ENCODE results near the gene NAA10.

The NAA10 gene

DNA sequence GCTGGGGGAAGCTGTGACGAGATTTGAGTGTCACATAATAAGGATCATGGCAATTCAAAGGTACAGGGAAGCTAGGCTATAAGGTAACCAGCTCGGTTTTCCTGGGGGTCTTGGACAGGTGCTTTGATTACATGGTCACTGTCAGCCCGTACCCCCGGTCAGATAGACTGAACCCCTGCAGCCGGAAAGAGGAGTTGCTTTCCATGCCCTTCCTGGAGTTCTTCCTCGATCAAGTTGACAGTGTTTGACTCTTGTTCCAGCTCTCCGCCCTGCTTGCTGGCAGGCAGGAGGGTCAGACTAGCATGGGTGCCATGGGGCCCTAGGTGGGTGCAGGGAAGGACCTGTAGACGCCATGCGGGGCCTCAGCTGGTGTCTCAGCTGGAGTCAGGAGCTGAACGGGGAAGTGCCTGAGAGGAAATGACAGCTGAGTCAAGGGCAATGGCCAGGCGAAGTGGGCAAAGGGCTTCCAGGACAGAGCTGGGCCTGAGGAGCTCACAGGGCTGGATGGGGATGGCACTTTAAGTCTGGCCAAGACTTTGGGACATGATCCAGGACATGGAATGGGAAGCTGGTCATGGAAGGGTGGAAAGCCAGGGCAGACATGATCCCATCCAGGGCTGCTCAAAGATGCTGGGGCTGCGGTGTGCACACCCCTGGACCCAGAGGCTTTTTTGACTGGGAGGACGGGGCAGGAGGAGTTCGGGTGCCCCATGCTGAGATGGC lies 39.3 kb upstream of the NAA10 start:
- TF ChIP-seq, protein P1, sequence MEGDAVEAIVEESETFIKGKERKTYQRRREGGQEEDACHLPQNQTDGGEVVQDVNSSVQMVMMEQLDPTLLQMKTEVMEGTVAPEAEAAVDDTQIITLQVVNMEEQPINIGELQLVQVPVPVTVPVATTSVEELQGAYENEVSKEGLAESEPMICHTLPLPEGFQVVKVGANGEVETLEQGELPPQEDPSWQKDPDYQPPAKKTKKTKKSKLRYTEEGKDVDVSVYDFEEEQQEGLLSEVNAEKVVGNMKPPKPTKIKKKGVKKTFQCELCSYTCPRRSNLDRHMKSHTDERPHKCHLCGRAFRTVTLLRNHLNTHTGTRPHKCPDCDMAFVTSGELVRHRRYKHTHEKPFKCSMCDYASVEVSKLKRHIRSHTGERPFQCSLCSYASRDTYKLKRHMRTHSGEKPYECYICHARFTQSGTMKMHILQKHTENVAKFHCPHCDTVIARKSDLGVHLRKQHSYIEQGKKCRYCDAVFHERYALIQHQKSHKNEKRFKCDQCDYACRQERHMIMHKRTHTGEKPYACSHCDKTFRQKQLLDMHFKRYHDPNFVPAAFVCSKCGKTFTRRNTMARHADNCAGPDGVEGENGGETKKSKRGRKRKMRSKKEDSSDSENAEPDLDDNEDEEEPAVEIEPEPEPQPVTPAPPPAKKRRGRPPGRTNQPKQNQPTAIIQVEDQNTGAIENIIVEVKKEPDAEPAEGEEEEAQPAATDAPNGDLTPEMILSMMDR (IDR thresholded peaks at IDR 0.05; ENCODE audit: low read depth, low read length), result no peak
- in situ Hi-C loops (cut with HindIII; ENCODE audit: low sequenced_read_pairs), result no loop called here
- no peak for DNase-seq (ENCODE audit: low read depth, low spot score)
- no peak overlapping the region for H3K4me3 ChIP-seq (ENCODE audit: low read depth, low read length)

DNA sequence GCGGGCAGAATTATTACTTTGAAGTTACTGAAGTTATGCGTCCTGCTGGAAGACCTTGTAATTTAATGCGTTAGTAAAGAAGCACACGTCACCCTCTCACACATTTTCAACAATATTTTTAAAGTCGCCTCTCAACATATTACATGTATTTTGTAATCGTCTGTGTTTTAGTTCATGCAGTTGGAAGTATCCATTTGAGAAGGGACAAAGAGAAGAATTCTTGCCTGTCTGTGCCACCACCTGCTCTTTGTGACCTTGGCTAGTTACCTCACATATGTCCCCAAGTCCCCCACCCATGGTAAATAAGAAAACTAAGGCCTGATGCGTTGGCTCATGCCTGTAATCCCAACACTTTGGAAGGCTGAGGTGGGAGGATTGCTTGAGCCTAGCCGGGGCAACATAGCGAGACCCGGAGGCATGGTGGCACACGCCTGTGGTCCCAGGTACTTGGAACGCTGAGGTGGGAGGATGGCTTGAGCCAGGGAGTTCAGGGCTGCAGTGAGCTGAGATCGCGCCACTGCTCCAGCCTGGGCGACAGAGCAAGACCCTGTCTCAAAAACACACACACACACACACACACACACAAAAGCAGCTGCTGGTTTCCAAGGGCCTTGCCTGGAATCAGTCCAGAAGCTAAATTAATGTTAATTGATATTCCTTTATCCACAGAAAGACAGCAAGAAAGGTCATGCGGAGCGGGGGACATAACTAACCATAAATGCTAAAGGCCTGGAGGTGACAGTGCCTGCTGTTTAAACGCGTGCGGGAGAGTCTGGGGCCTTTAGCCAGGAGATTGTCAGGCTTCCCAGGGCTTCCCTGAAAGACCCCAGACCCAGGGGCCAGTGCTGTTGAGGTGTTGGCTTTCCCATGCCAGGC lies 38.5 kb upstream of the NAA10 start:
- in situ Hi-C loops (cut with HindIII; ENCODE audit: low sequenced_read_pairs), result no loop called here
- peak overlapping the region; percentile 54 for H3K4me3 ChIP-seq (ENCODE audit: low read depth, low read length)
- TF ChIP-seq, protein P1 (IDR thresholded peaks at IDR 0.05; ENCODE audit: low read depth, low read length), result no peak
- no peak for DNase-seq (ENCODE audit: low read depth, low spot score)

DNA sequence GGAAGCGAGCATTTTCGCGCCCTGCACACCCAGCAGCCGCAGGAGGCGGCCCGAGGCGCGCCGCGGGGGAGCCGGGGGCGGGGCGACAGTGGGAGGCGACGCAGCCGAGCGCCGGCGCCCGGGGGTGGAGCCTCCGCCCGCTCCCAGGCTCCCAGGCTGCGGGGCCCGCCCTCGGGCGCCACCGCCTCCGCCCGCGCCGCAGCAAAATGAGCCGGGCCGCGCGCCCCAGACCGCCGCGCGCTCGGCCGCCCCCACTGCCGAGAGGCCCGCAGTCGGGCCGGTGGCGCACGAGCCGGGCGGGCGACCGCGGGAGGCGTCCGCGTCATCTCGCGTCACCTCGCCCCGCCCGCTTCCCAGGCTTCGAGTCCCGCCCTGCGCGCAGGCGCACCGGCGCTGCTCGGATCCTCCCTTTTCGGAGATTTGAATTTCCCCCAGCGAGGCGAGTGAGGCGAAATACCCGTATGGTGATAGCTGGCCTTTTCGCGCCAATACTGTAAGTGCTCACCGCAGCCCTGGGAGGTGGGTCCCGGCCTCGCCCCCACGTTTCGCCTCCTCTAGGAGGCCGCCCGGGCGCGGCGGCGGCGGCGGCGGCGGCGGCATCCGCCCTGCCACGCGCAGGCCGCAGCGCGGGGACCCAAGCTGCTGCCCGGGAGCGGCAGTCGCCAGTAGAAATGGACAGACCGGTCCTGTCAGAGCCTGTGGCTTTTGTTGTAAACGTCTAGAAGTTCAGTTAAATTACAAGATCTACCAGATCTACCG lies 37.7 kb upstream of the NAA10 start, which contains the start of gene TMEM187:
Gene TMEM187, plus strand, starts transcription at position 387 of the 759 bp plus-strand sequence. CDS start 9,309 bp downstream, outside the sequence.
- in situ Hi-C loops (cut with HindIII; ENCODE audit: low sequenced_read_pairs), result no loop called here
- peak within 1 kb of the TSS; percentile 97 for H3K4me3 ChIP-seq (ENCODE audit: low read depth, low read length)
- DNase-seq (ENCODE audit: low read depth, low spot score), result peak; percentile 91
- TF ChIP-seq, protein P1 (IDR thresholded peaks at IDR 0.05; ENCODE audit: low read depth, low read length), result no peak

DNA sequence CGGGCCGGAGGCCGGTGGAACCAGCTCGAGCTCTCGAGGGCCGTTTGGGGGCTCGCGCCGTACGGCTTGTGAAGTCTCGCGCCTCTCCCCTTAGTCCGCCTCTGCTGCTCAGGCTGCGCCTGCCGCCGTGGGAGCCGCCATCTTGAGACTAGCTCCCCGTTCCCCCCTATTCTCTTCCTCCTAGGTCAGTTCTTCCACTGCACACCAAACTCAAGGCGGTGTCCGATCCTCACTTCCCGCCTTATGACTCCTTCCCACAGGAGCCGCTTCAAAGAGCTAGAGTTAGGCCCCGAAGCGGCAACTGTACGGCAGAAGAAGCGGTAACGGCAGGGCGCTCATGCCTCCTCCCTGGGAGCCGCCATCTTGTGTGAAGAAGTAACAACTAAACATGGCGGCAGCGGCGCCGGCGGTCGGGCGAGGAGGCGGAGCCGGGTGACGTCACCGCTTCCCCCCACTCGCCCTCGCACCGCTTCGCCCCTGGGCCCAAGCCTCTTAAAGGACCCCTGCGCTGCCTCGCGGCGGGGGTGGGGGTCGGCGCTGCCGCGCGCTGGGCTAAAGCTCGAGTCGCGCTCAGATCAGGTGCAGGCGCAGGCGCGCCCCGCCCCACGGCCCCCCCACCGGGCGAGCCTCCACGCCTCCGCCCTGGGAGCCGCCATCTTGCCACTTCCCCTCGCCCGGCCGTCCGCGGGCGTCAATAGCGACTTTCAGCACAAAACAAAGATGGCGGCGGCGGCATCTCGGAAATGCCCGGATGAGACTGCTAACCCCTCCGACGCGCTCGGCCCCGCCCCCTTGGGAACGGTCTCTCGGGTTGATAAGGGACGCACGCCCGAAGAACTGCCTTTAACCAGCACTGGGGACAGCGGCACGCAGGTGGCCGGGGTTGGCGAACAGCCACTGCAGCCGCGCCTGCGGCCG lies 36.9 kb upstream of the NAA10 start, which contains the start of gene HCFC1:
Gene HCFC1, minus strand, starts transcription at position 369 of the 918 bp plus-strand sequence. CDS start 978 bp downstream, outside the sequence.
- TF ChIP-seq, protein P1 (IDR thresholded peaks at IDR 0.05; ENCODE audit: low read depth, low read length), result no peak
- DNase-seq (ENCODE audit: low read depth, low spot score), result peak; percentile 93
- in situ Hi-C loops (cut with HindIII; ENCODE audit: low sequenced_read_pairs), result no loop called here
- H3K4me3 ChIP-seq (ENCODE audit: low read depth, low read length), result peak within 1 kb of the TSS; percentile 97

DNA sequence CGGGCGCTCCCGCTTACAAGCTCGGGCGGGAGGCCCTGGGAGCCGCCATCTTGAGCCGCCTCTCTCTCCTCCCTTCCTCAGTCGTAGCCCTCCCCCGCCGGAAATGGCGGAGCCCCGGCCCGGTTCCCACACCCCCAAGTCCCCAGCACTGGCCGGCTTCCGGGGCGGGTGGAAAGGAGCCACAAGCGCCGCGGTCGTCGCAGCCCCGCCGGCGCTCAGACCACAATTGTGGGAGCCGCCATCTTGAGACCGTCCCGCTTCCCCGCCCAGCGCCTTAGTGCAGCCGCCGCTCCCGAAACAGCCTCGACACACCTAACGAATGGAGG lies 36.2 kb upstream of the NAA10 start:
- H3K4me3 ChIP-seq (ENCODE audit: low read depth, low read length), result peak overlapping the region; percentile 97
- in situ Hi-C loops (cut with HindIII; ENCODE audit: low sequenced_read_pairs), result no loop called here
- TF ChIP-seq, protein P1 (IDR thresholded peaks at IDR 0.05; ENCODE audit: low read depth, low read length), result no peak
- peak; percentile 95 for DNase-seq (ENCODE audit: low read depth, low spot score)

Measured in astrocyte of the spinal cord (primary cell).